BLaER1 (cell line): ENCODE results near the gene SPOP.

Experiments used
- H3K27ac ChIP-seq: shearing (Covaris generic); formaldehyde crosslinking; 2 replicates; pipeline ENCODE4 v1.8.1; 2022
- H3K27me3 ChIP-seq: shearing (Covaris generic); formaldehyde crosslinking; 2 replicates; pipeline ENCODE4 v1.8.1; 2022
- H3K36me3 ChIP-seq: shearing (Covaris generic); formaldehyde crosslinking; 2 replicates; pipeline ENCODE4 v1.8.1; 2022
- H3K4me1 ChIP-seq: shearing (Covaris generic); formaldehyde crosslinking; 2 replicates; pipeline ENCODE4 v1.8.1; 2022
- H3K4me2 ChIP-seq: shearing (Covaris generic); formaldehyde crosslinking; 2 replicates; pipeline ENCODE4 v1.8.1; 2022
- H3K4me3 ChIP-seq: shearing (Covaris generic); formaldehyde crosslinking; 2 replicates; pipeline ENCODE4 v1.8.1; 2022
- H3K9ac ChIP-seq: shearing (Covaris generic); formaldehyde crosslinking; 2 replicates; pipeline ENCODE4 v1.8.1; 2022
- H3K9me3 ChIP-seq: shearing (Covaris generic); formaldehyde crosslinking; 2 replicates; pipeline ENCODE4 v1.8.1; 2022
- H4K20me1 ChIP-seq: shearing (Covaris generic); formaldehyde crosslinking; 2 replicates; pipeline ENCODE4 v1.8.1; 2022
- Cebpa-rat ChIP-seq: shearing (Covaris generic); IDR thresholded peaks from 2 replicates; pipeline ENCODE4 v1.8.1; 2022

Gene SPOP

DNA sequence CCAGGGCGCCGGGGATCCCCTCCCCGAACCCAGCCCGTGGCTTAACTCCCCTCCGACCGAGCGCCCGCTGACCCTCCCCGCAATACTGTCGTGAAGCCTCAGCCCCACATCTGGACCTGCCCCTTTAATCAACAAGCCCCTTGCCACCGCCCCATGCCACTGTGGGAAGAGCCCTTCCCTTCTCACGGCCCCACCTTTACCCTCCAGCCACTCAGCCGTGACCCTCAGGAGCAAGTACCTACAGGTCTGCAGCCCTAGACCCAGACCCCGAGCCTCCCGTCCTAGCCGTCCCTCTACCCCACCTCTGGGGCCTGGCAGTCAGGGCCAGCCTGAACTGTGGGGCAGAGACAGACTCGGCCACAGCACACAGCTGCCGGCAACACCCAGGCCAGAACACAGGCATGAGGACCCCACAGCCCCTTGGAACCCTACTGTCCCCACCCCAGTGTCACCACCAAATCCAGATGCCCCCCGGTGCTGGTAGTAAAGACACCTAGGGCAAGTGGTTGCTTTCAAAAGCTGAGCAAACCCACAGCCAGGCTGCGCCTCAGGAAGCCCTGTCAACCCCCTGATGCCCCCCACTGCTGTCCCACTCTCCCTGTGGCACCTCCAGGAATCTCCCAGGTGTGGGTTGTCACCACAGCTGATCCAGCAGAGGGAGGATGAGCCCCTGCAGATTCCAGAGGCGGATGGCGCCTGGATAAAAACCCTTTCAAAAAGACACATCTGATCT, 100.8 kb downstream of the SPOP start:
- no peak for TF ChIP-seq Cebpa-rat
- H3K27ac ChIP-seq = no peak overlapping the region
- H3K4me3 ChIP-seq = peak overlapping the region; percentile 77
- peak overlapping the region; percentile 55 for H3K9ac ChIP-seq
- H3K4me2 ChIP-seq = peak overlapping the region; percentile 100
- peaks cover 12% of the 10 kb centered on the region for H4K20me1 ChIP-seq
- no peaks in the 10 kb centered on the region for H3K36me3 ChIP-seq
- peaks cover 18% of the 10 kb centered on the region for H3K4me1 ChIP-seq
- H3K27me3 ChIP-seq = peaks cover 57% of the 10 kb centered on the region
- no peaks in the 10 kb centered on the region for H3K9me3 ChIP-seq

DNA sequence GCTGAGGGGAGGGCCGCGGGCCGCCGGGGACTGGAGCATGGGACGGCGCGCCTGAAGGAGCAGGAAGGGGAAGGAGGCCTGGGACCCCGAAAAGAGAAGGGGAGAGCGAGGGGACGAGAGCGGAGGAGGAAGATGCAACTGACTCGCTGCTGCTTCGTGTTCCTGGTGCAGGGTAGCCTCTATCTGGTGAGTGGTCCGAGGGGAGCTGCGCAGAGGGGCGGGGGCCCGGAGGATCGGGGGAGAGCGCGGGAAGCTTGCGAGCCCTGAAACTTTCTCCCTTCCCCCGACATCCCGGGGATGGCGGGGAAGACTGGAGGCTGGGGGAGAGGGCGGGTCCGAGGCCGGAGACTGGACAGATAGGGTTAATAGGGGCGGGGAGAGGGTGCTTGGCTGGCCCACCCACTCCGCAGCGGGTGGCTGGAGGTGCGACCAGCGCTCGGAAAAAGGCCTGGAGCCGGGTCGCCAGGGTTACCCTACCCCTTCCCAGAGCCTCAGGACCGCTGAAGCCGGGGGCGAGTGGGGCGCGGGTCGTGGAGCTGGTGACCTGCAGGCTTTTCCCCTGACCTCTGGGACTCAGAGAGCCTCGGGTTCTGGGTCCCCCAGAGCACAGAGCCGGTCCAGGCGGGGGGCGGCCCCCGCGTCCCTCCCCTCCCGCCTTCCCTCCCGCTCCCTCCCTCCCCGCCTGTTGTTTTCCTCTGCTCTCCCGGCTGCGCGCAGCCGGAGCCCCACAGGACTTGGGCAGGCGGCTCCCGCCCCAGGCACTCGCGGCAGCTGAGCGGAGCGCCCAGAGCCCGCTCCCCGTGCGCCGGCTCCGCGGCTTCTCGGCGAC, 101.6 kb downstream of the SPOP start:
- Histone ChIP-seq H3K9me3 (no peaks in the 10 kb centered on the region), H3K4me2 (peak overlapping the region; percentile 100), H4K20me1 (peaks cover 12% of the 10 kb centered on the region), H3K9ac (peak overlapping the region; percentile 55), H3K27ac (no peak overlapping the region), H3K36me3 (no peaks in the 10 kb centered on the region), H3K4me1 (peaks cover 18% of the 10 kb centered on the region), H3K4me3 (peak overlapping the region; percentile 77), H3K27me3 (peaks cover 65% of the 10 kb centered on the region)
- no peak for TF ChIP-seq Cebpa-rat

DNA sequence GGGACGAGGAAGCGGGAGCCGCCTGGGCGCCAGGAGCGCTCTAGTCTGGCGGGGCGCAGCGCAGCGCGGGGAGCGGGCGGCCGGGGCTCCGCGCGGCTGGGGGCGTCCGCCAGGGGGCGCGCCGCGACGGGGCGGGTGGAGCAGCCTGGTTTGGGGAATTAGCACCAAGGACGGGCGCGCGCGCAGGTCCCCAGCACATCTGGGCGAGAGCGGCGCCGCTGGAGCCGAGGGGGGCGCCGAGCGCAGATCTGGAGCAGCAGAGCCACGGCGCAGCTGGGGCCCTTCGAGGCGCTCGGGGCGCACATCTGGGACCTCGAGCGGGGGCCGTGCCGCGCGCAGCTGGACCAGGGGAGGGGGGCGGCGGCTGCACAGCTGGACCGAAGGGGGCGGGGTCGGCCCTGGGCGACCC, 102.2 kb downstream of the SPOP start, which contains the start of gene NXPH3:
NXPH3 (plus strand) TSS at position 193 of the 409 bp plus-strand sequence. CDS start 349 bp downstream, outside the sequence.
- Histone ChIP-seq H3K27ac (no peak within 1 kb of the TSS), H3K4me3 (peak within 1 kb of the TSS; percentile 77), H3K9ac (peak within 1 kb of the TSS; percentile 55), H3K4me1 (peaks cover 20% of the 10 kb centered on the region), H3K36me3 (no peaks in the 10 kb centered on the region), H3K27me3 (peaks cover 69% of the 10 kb centered on the region), H3K9me3 (no peaks in the 10 kb centered on the region), H3K4me2 (peak within 1 kb of the TSS; percentile 100), H4K20me1 (peaks cover 12% of the 10 kb centered on the region)
- TF ChIP-seq Cebpa-rat = no peak

DNA sequence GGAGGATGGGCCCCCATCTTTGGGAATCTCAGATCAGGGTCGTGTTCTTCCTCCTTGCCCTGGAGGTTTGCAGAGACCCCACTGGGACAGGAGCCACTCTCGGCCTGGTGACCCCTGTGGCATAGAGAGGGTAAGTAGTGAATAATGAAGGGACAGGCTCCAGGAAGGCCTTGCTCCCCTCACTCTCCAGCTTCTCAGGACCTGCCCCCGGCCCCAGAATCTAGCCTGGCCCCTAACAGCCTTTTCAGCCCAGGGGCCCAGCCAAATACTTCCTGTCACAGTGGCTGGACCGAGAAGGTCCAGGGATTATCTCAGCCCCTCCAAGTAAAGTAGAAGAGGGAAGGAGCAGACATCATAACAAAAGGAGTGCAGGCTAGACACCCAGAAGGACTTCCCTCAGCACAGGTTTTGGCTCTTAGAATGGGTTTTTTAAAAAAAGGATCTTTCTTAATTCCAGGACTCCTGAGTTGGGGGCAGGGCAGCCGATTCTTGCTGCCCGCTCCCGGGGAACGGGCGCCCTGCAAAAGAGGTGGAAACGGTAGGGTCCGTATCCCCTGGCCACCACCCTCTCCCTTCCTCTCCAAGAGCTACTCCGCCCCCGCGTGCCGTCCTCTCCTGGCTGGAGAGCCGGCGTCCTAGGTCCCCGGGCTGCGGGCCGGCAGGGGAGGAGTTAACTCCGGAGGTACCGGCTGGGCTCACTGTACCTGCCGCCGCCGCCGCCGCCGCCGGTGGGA, 102.8 kb downstream of the SPOP start:
- H4K20me1 ChIP-seq = peaks cover 12% of the 10 kb centered on the region
- no peaks in the 10 kb centered on the region for H3K9me3 ChIP-seq
- H3K4me1 ChIP-seq = peaks cover 26% of the 10 kb centered on the region
- H3K9ac ChIP-seq = 0 out of 2 replicates have a peak overlapping the region, but pooled peaks have one; percentile 23
- H3K36me3 ChIP-seq = no peaks in the 10 kb centered on the region
- peak overlapping the region; percentile 77 for H3K4me3 ChIP-seq
- peak overlapping the region; percentile 100 for H3K4me2 ChIP-seq
- no peak overlapping the region for H3K27ac ChIP-seq
- H3K27me3 ChIP-seq = peaks cover 74% of the 10 kb centered on the region
- TF ChIP-seq Cebpa-rat = no peak

DNA sequence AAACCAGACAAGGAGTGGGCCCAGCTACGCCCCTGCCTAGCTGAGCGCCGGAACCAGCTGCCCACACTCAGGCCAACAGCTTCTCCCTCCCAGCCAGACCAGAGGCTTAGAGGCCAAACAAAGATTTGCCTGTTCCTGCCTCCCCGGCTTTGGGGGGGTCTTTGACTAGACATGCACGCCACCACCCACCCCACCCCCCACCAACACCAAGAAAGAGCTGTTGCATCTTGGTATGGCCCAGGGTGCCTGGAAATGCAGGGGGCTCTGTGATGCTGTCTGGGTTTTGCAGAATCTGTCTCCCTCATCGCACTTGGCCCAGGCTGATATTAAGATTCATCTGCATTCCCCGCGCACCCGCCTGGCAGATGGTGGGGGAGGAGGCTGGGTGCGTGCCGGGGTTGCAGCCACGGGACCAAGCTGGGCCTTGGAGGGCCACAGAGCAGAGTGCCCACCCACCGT, 103.5 kb downstream of the SPOP start:
- no peaks in the 10 kb centered on the region for H3K9me3 ChIP-seq
- no peak overlapping the region for H3K4me2 ChIP-seq
- H3K36me3 ChIP-seq = no peaks in the 10 kb centered on the region
- peaks cover 74% of the 10 kb centered on the region for H3K27me3 ChIP-seq
- no peak for TF ChIP-seq Cebpa-rat
- peaks cover 12% of the 10 kb centered on the region for H4K20me1 ChIP-seq
- H3K4me1 ChIP-seq = peaks cover 27% of the 10 kb centered on the region
- no peak overlapping the region for H3K4me3 ChIP-seq
- no peak overlapping the region for H3K9ac ChIP-seq
- no peak overlapping the region for H3K27ac ChIP-seq

DNA sequence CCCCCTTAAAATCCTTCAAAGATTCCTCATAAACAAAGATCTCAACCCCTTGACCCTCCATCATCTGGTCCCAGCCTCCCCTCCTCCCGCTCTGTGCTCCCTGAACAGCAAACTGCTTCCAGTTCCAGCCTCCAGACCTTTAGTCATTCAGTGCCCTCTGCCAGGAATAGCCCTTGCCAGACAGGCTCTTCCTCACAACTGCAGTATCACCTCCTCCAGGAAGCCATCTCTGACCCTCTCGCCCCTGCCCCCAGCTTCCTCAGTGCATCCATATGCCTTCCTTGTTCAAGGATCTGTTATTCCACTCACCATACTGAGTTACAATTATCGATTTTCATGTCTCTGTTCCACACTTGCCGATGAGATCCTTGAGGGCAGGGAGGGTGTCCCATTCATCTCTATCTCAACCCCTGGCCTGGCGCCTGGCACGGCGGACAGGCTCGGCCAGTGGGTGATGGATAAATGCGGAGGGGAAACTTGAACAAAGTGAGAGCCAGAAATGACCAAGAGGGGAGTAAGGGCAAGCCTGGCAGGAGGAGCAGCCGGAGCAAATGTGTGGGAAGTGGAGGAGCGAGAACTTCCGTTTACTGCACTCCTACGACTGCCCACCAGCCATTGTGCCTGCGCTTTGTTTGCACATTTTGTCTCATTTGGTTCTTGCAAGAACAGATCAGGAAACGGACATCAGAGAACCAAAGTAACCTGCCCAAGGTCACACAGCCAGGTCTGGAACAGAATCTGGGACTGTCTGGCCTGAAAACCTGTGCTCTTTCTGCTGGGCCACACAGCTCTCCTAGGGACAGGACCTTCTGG, 104.2 kb downstream of the SPOP start:
- Histone ChIP-seq H3K4me2 (no peak overlapping the region), H3K36me3 (no peaks in the 10 kb centered on the region), H3K27ac (no peak overlapping the region), H3K4me1 (peaks cover 27% of the 10 kb centered on the region), H3K4me3 (no peak overlapping the region), H3K9ac (no peak overlapping the region), H3K27me3 (peaks cover 70% of the 10 kb centered on the region), H4K20me1 (peaks cover 12% of the 10 kb centered on the region), H3K9me3 (no peaks in the 10 kb centered on the region)
- TF ChIP-seq Cebpa-rat = no peak

DNA sequence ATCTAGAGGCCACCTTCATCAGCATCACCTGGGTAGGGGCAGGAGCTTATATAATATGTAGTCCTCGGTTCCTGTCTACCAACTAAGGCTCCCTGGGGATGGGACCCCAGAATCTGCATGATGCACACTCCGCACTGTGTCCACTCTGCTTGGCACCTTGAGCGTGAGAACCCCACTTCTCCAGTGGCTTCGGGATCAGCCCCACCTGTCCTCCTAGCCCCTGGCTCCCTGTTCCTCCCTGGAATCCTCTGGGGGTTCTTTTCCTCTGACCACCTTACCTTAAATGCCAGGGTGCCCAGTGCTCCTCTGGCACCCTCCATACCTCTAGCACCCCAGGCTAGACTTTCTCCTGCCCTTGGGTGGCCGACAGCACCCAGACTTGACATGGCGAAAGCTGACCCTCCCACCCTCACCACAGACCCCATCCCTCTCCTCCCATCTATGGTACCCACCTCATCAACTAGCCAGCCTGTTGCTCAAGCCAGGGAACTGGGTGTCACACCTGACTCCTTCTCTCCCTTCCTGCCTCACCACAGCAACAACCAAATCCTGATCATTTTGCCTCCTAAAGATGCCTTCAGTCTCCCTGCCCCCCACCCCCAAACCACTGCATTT, 105.0 kb downstream of the SPOP start:
- Histone ChIP-seq H3K27me3 (peaks cover 62% of the 10 kb centered on the region), H3K9ac (no peak overlapping the region), H3K4me1 (peaks cover 27% of the 10 kb centered on the region), H3K36me3 (no peaks in the 10 kb centered on the region), H4K20me1 (peaks cover 12% of the 10 kb centered on the region), H3K4me2 (no peak overlapping the region), H3K4me3 (no peak overlapping the region), H3K9me3 (no peaks in the 10 kb centered on the region), H3K27ac (no peak overlapping the region)
- no peak for TF ChIP-seq Cebpa-rat

DNA sequence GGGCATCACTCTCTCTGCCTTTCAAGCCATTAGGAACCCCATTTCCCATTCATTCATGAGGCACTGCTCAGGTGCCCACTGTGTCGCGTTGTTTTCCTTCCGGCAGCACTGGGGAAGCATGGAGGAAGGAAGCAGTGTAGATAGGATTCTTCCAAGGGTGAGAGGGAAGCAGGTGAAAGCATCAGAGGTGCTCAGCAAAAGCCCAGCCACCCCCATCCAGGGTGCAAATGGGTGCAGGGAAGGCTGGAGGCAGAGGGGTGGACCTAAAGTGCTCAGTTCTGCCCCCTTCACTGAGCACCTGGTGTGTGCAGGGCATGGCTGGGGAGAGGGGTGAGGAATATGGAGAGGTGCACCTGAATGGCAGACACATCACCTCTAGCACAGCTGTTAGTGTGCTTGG, 105.7 kb downstream of the SPOP start:
- Histone ChIP-seq H3K27ac (no peak overlapping the region), H3K4me2 (no peak overlapping the region), H3K4me1 (peaks cover 27% of the 10 kb centered on the region), H4K20me1 (peaks cover 6% of the 10 kb centered on the region), H3K4me3 (no peak overlapping the region), H3K36me3 (no peaks in the 10 kb centered on the region), H3K27me3 (peaks cover 55% of the 10 kb centered on the region), H3K9ac (no peak overlapping the region), H3K9me3 (no peaks in the 10 kb centered on the region)
- TF ChIP-seq Cebpa-rat = no peak
